WTC11 (cell line): ENCODE data around the gene UBE2N.

Source experiments
- ATF3 ChIP-seq: sonication (generic); formaldehyde crosslinking; conservative IDR thresholded peaks from 2 replicates; pipeline ENCODE4 v1.8.1; 2022; ENCODE audit warnings: mild to moderate bottlenecking, missing genetic modification reagents
- CTCF ChIP-seq: fragments of 200-600 bp; IDR thresholded peaks from 2 replicates; pipeline ENCODE4 v1.8.0; 2022; ENCODE audit warnings: antibody characterized with exemption
- ESRRA ChIP-seq: sonication (generic); formaldehyde crosslinking; IDR thresholded peaks from 2 replicates; pipeline ENCODE4 v1.8.1; 2022; ENCODE audit warnings: mild to moderate bottlenecking, missing genetic modification reagents, borderline replicate concordance
- ETV6 ChIP-seq: sonication (generic); formaldehyde crosslinking; IDR thresholded peaks from 2 replicates; pipeline ENCODE4 v1.8.1; 2022; ENCODE audit warnings: mild to moderate bottlenecking, missing genetic modification reagents
- NFYB ChIP-seq: sonication (generic); formaldehyde crosslinking; conservative IDR thresholded peaks from 2 replicates; pipeline ENCODE4 v1.8.0; 2022; ENCODE audit warnings: low read depth, missing genetic modification reagents
- SP1 ChIP-seq: sonication (generic); formaldehyde crosslinking; conservative IDR thresholded peaks from 2 replicates; pipeline ENCODE4 v1.8.1; 2022; ENCODE audit warnings: missing genetic modification reagents
- ZNF416 ChIP-seq: fragments of 250-450 bp; sonication (Bioruptor Pico); IDR thresholded peaks from 2 replicates; pipeline ENCODE4 v1.9.0; 2021; ENCODE audit warnings: mild to moderate bottlenecking, inconsistent platforms

GRCh38 chr12:93442411-93443340 is 929 bp upstream of the UBE2N start:
- TF ChIP-seq NFYB (CRISPR knock-in tag) (no peak), CTCF (no peak), SP1 (CRISPR knock-in tag) (no peak), ETV6 (no peak), ATF3 (no peak), ESRRA (no peak), ZNF416 (CRISPR knock-in tag) (no peak)
